Epithelial cell of proximal tubule (primary cell): ENCODE measurements around the gene INPP5D. TPM values are rescaled to one million over a fixed set of nuclear protein-coding genes. Genes with fewer than 3 reads are reported as not detected.

ENCODE experiments used
- DNase-seq: peaks from one replicate; pipeline ENCODE4 v3.0.0-alpha.2; 2011; ENCODE audit warnings: low read depth
- H3K4me3 ChIP-seq: 2 replicates; pipeline ENCODE4 v1.5.1; 2011; ENCODE audit warnings: low read depth, mild to moderate bottlenecking, low read length
- total RNA-seq: library from RNA; depleted of rRNA; stranded (reverse); fragments of >200 nt; gene quantifications from 2 replicates; pipeline ENCODE4 v1.2.3, GENCODE V29; 2015
- TF ChIP-seq, protein P1 (sequence below): conservative IDR thresholded peaks from 2 replicates; pipeline ENCODE4 v1.5.1; 2012; ENCODE audit warnings: low read depth, mild to moderate bottlenecking, low read length

Gene INPP5D
- total RNA-seq, 1 donor from 2014 or later, result 1.8 TPM

DNA sequence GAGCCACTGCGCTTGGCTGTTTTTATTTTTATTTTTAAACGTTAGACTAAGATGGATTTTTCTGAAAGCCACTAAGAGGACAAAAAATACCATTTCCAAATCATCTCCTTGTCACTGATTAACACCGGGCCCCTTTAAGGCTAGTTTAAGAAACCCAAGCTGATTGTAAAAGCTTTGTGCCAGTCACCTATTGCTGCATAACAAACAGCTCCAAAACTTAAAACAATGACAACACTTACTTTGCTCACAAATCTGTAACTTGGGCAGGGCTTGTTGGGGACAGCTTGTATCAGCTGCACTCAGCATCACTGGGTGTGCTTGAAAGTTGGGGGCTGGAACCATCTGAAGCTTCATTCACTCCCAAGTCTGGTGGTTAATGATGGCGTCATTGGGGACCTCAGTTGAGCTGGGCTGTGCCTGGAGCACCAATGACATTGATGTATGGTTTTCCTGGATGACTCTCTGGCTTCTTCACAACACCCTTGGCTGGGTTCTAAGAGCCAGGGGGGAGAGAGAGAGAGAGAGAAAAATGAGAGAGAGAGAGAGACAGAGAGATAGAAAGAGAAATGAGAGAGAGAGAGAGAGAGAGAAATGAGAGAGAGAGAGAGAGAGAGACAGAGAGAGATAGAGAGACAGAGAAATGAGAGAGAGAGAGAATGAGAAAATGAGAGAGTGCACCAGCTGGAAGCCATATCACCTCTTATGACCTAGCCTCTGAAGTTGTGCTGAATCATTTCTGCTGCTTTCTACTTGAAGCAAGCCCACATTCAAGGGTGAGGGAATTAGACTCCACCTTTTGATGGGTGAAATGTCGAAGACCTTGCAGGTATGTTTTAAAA is 165.3 kb downstream of the INPP5D start:
- no peak for DNase-seq
- TF ChIP-seq, protein P1, sequence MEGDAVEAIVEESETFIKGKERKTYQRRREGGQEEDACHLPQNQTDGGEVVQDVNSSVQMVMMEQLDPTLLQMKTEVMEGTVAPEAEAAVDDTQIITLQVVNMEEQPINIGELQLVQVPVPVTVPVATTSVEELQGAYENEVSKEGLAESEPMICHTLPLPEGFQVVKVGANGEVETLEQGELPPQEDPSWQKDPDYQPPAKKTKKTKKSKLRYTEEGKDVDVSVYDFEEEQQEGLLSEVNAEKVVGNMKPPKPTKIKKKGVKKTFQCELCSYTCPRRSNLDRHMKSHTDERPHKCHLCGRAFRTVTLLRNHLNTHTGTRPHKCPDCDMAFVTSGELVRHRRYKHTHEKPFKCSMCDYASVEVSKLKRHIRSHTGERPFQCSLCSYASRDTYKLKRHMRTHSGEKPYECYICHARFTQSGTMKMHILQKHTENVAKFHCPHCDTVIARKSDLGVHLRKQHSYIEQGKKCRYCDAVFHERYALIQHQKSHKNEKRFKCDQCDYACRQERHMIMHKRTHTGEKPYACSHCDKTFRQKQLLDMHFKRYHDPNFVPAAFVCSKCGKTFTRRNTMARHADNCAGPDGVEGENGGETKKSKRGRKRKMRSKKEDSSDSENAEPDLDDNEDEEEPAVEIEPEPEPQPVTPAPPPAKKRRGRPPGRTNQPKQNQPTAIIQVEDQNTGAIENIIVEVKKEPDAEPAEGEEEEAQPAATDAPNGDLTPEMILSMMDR, result no peak
- no peak overlapping the region for H3K4me3 ChIP-seq

DNA sequence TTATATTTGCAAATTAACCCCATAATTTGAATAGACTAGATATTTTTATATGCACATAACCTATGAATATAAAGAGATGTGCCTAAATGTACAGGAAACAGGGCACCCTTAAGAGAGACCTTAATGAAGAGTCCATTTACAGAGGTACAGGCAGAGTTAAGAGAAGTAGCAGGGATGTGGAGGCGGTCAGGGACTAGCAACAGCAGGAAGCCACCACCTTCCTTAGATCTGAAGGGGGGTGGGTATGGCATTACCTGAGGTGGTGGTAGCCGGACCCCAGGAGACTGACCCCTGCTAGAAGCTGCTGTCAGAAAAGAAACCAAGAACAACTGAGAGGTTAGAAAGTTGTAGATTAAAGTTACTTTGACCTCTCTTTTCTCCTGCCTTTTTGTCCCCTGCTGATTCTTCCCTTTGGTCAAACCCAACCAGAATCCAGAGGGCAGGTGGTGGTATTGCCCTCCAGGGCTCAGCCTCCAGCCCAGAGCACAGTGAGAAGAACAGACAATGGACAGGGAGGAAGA is 166.4 kb downstream of the INPP5D start:
- TF ChIP-seq, protein P1, result no peak
- H3K4me3 ChIP-seq, result no peak overlapping the region
- no peak for DNase-seq

DNA sequence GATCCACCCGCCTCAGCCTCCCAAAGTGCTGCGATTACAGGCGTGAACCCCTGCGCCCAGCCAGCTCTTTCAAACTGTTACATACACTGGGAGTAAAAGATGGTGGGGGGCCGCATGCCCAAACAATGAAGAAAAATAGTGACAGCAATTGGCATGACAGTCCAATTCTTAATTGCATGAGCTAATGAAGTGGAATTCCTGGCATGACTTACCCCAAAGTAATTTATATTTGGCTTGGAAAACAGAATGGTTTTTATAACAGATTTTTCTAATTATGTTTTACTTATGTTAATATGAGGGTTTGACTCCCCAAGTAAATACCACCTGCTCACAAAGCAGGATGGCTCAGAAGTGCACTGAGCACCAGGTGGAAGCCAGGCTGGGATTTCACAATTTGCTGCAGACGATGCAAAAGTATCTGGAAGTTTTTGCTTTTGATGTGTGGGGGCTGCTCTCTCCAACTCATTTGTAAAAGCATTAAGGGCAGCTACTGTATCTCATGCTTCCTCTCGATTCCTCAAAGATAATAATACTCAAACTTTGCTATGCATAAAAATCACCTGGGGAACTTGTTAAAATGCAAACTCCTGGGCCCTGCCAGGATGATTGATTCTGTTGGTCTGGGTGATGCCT is 167.3 kb downstream of the INPP5D start:
- DNase-seq, result no peak
- TF ChIP-seq, protein P1, result no peak
- no peak overlapping the region for H3K4me3 ChIP-seq

DNA sequence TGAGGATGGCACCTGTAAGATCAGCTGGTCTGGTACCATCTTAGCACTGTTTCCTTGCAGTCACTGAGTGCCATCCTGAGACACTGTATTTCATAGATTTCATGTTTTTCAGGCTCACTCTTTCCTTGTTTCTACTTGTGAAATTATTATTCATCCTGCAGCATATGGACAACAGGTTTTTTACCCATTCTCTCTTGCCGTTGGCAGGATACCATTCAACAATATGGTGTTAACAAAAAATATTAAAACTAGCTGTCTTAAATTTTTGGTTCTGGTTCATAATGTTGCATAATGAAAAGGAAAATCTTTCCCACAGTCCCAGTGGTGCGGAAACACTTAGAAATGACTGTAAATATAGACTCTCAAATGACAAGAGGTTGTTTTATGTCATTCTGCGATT is 168.2 kb downstream of the INPP5D start:
- H3K4me3 ChIP-seq, result no peak overlapping the region
- no peak for DNase-seq
- TF ChIP-seq, protein P1, result no peak

DNA sequence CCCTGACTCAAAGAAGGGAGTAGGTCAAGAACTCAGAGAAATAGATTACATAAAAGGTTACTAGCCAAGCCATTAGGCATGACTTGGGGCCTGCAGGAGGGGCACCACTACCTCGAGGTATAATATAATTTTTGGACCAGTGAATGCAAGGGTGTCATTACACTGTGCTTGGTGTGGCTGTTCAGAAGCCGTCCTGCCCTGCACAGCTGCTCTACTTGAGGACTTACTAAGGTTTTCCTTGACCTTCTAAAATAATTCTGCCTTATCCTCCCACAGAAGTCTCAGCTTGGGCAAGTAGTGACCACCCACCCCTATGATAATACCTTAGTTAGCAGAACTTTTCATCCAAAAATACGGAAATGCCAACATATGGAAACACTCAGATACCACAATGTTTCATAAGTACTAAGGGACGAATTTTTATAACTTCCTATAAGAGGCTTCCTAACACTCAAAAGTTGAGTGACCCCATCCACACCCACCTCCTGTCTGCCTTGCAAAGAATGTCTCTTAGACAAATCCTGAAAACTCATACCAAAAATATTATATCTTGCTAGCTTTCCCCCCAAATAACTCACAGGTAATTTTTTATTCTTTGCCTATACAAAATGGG is 173.6 kb downstream of the INPP5D start:
- no peak overlapping the region for H3K4me3 ChIP-seq
- DNase-seq, result no peak
- TF ChIP-seq, protein P1, result no peak

DNA sequence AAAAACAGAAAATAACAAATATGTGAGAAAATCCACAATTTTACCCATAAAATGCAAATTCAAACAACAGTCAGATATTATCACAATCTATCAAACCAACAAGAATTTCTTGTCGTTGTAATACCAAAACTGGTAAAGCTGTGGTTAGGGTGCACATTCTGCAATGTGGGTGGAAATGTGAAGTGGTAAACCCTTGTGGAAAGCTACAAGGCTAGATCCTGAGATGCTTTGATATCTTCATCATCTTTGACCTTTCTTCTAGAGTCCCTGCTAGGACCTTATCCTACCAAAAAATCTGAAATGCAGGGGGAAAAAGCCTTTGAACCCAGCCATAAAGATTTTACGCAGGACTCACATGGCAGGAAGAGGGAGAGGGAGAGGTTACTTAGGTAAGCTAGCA is 174.1 kb downstream of the INPP5D start:
- TF ChIP-seq, protein P1, result no peak
- H3K4me3 ChIP-seq, result no peak overlapping the region
- no peak for DNase-seq
